Coronary artery (tissue), 2 donors: ENCODE data around the gene AFF3.

Experiments
- DNase-seq: peaks from one replicate; pipeline ENCODE4 v3.0.0-alpha.2; 2017; ENCODE audit warnings: low spot score
- H3K27ac ChIP-seq, 2 donors: fragments of 200-600 bp; sonication (generic); one replicate each; pipeline ENCODE4 v1.5.1; 2016 to 2019
- H3K4me3 ChIP-seq: fragments of 200-600 bp; sonication (generic); 2 replicates; pipeline ENCODE4 v1.5.1; 2016; ENCODE audit warnings: mild to moderate bottlenecking, moderate library complexity
- CTCF ChIP-seq: fragments of 200-600 bp; sonication (generic); IDR thresholded peaks from one replicate; pipeline ENCODE4 v1.5.1; 2019; ENCODE audit warnings: antibody characterized with exemption

AFF3 gene

DNA sequence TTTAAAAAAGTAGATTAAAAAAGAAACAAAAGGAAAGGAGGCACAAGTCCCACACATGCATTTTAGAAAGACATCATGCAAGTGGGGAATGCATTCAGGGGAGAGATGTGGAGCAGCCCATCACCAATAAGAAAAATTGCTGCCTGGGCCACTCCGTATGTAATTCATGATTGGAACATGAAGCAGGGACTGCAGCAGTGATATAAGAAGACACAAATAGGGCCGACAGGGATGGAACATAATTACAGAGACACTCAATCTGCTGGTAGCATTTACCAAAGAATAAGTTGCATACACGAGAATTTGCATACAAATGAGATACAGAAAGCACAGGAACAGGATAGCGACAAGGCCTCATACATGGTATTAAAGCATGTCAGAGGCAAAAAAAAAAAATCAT is 6.5 kb upstream of the AFF3 start:
- no peak for DNase-seq
- no peak for TF ChIP-seq CTCF
- H3K4me3 ChIP-seq, result no peak overlapping the region
- H3K27ac ChIP-seq, result no peak overlapping the region

DNA sequence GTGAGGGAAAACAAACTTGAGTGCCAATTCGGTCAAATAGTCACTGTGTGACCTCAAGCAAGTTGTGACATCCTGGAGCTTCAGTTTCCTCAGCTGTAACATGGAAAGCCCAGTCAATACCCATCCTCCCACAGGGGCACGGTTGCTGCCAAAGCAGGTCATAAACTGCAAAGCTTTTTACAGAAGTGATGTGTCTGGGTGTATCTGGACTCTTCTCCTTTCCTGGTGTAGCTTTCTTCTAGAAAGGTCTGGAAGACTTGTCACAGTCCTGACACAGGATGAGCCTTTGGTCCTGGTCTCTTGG is 4.2 kb upstream of the AFF3 start:
- DNase-seq, result no peak
- H3K27ac ChIP-seq, result no peak overlapping the region
- no peak overlapping the region for H3K4me3 ChIP-seq
- no peak for TF ChIP-seq CTCF

DNA sequence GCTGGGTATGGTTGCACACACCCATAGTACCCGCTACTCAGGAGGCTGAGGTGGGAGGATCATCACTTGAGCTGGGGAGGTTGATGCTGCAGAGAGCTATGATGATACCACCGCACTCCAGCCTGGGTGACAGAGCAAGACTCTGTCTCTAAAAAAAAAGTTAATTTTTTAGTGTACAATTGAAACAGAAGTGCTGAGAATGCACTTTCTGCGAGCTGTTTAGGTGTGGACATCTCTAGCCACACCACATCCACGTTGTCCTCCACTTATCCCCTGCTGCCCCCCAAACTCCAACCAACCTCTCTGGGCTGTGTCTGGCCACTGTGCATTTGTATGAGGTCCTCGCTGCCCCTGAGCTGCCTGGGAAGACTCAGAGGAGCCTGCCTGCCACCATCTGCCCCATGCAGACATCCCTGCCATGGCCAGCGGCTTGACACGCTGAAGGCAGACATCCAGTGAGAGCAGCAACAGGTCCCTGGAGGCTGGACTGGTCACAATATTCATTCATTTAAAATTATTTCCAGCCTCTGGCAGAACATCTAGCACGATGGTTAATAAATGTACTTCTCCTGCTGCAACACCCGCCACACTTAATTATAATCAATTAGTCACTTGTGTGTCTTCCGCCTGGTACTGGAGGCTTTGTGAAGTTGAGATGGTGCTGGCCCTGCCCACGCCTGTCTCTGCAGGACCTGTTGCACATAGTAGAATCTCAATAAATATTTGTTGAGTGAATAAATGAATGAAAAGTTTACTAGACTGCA is 3.7 kb upstream of the AFF3 start:
- TF ChIP-seq CTCF, result no peak
- Histone ChIP-seq H3K27ac (no peak overlapping the region), H3K4me3 (no peak overlapping the region)
- no peak for DNase-seq

GRCh38 chr2:100143286-100143685 is 896 bp upstream of the AFF3 start:
- no peak for TF ChIP-seq CTCF
- H3K27ac ChIP-seq, result no peak overlapping the region

DNA sequence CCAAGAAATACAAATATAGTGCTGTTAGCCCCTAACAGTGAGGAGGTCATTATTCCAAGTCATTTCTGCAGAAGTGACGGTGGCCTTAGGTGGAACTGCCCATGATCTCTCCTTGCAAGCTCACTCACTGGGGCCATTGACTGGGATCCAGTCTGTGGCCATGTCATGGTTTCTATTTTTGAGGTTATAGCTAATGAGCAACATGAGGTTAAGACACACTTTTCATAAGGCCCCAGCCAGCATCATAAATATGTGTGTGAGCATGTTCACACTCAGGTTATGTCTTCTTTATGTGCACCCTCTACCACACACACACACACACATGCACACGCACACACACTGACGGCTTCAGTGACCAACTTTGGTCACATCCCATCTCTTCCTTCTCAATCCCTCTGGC is 484 bp downstream of the AFF3 start:
- no peak for DNase-seq
- H3K4me3 ChIP-seq, result no peak overlapping the region
- H3K27ac ChIP-seq, result no peak overlapping the region
- TF ChIP-seq CTCF, result no peak

More at GRCh38 chr2:100143286-100143685, 896 bp upstream of the AFF3 start:
- no peak overlapping the region for H3K4me3 ChIP-seq
- DNase-seq, result no peak

DNA sequence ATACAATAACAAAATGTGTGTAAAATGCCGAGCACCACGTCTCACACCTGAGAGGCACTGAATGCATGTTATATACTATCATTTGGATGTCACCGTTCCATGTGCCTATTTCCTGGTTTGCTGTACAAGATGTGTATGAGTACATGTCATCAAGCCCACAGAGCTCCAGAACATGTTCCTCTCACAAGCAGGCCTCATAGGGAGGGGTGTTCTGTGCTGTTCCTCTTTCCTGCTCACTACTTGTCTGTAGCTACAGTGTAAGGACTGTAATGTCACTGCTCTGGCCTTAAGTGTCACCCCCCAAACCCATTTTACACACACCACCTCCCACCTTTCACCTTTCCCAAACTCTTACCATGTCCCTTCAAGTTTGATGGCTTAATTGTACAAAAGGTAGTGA is 1.8 kb downstream of the AFF3 start:
- Histone ChIP-seq H3K4me3 (no peak overlapping the region), H3K27ac (no peak overlapping the region)
- TF ChIP-seq CTCF, result no peak
- DNase-seq, result no peak

- TF ChIP-seq CTCF, result no peak
- no peak for DNase-seq
- Histone ChIP-seq H3K4me3 (no peak overlapping the region), H3K27ac (no peak overlapping the region)
These were observed 4.4 kb downstream of the AFF3 start for GRCh38 chr2:100137866-100138570.
